Hematopoietic multipotent progenitor cell treated with erythropoietin and hydrocortisone succinate and interleukin-3 and kit ligand, for 15 days (in vitro differentiated cells): ENCODE measurements around the gene POLDIP2.

Source experiments
- DNase-seq: peaks from one replicate; pipeline ENCODE4 v3.0.0-alpha.2; 2015; ENCODE audit warnings: low spot score

POLDIP2 gene

GRCh38 chr17:28317099-28317965 is 40.0 kb downstream of the POLDIP2 start:
- DNase-seq = no peak

- DNase-seq = no peak
These were observed 41.3 kb downstream of the POLDIP2 start for GRCh38 chr17:28315846-28316705.

- no peak for DNase-seq
These were observed 43.5 kb downstream of the POLDIP2 start for GRCh38 chr17:28313841-28314240.

GRCh38 chr17:28306954-28307401 is 50.3 kb downstream of the POLDIP2 start:
- no peak for DNase-seq

GRCh38 chr17:28298449-28298848 is 58.9 kb downstream of the POLDIP2 start:
- DNase-seq = no peak
